Measurements from ENCODE around the gene TMPRSS9.

Gene TMPRSS9

GRCh38 chr19:2362970-2363300, 2.9 kb downstream of the TMPRSS9 start:
- no peak for DNase-seq

- DNase-seq, result no peak
These were observed 3.4 kb downstream of the TMPRSS9 start for GRCh38 chr19:2363419-2363818.

GRCh38 chr19:2365201-2365970, 5.3 kb downstream of the TMPRSS9 start:
- DNase-seq, result no peak

- peak; percentile 20 for DNase-seq
These were observed 11.6 kb downstream of the TMPRSS9 start for GRCh38 chr19:2371656-2372055.

- no peak for DNase-seq
These were observed 12.1 kb downstream of the TMPRSS9 start for GRCh38 chr19:2372076-2372612.

GRCh38 chr19:2374808-2375207, 14.7 kb downstream of the TMPRSS9 start:
- DNase-seq, result no peak

GRCh38 chr19:2375353-2376121, 15.5 kb downstream of the TMPRSS9 start:
- DNase-seq, result no peak

GRCh38 chr19:2376784-2377519, 16.9 kb downstream of the TMPRSS9 start:
- no peak for DNase-seq

GRCh38 chr19:2380567-2380966, 20.5 kb downstream of the TMPRSS9 start:
- DNase-seq, result no peak

- DNase-seq, result peak; percentile 22
These were observed 21.2 kb downstream of the TMPRSS9 start for GRCh38 chr19:2381148-2381820.

GRCh38 chr19:2382530-2383222, 22.6 kb downstream of the TMPRSS9 start:
- DNase-seq, result no peak

- peak; percentile 79 for DNase-seq
These were observed 25.1 kb downstream of the TMPRSS9 start for GRCh38 chr19:2385053-2385721.

- DNase-seq, result no peak
These were observed 27.6 kb downstream of the TMPRSS9 start for GRCh38 chr19:2387367-2388288.

- no peak for DNase-seq
These were observed 29.5 kb downstream of the TMPRSS9 start for GRCh38 chr19:2389594-2389993.

- DNase-seq, result peak; percentile 86
These were observed 31.2 kb downstream of the TMPRSS9 start for GRCh38 chr19:2391118-2391725.

GRCh38 chr19:2392366-2392765, 32.3 kb downstream of the TMPRSS9 start:
- no peak for DNase-seq

GRCh38 chr19:2392899-2393298, 32.8 kb downstream of the TMPRSS9 start:
- DNase-seq, result peak; percentile 52

GRCh38 chr19:2394054-2394441, 34.0 kb downstream of the TMPRSS9 start:
- DNase-seq, result no peak

GRCh38 chr19:2394442-2395292, 34.6 kb downstream of the TMPRSS9 start:
- peak; percentile 97 for DNase-seq

All from MV-4-11 (cell line).